HS-5 (cell line): Measurements from ENCODE around the gene VPS16.
A peak's percentile ranks its signal among the peaks of the same experiment; 100 is the strongest.

Experiments used
- DNase-seq: peaks from one replicate; pipeline ENCODE4 v3.0.0-alpha.2; 2012; ENCODE audit warnings: low read depth

VPS16 gene

DNA sequence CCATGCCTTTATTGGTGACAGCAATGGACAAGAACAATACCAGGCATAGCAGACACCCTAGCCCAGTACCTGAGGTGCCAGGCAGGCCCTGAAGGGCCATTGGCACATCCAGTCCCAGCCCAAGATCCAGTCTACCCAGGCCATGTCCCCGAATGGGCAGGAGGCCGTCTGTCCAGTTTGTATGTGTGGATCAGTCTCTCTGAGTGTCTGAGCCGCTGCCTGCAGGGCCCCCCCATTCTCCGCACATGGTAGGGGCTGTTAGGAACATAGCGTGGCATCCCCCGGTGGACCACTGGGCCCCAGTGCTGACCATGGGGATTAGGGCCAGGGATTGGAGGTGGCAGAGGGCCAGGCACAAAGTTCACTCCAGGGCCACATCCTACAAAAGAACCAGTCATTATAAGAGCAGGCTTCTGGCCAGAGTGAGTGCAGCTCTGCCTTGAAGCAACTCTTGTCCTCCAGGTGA, 5.2 kb upstream of the VPS16 start:
- DNase-seq = no peak

DNA sequence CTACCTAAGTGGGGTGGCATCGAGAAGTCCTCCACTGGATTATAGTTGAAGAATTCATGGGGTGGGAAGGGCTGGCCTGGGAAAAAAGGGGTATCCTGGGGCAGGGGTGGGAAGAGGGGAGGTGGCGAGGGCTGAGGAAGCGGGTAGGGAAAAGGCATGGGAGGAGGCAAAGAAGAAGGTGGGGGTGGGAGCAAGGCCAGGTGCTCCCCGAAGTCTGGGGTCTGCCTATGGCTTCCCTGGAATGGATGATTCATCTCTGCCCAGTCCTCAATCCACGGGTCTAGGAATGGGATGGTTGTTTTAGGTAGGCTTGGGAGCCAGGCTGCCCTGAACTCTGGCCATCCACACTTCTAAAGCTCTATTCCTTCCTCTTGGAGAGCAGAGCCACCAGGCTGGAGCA, 4.5 kb upstream of the VPS16 start:
- DNase-seq = no peak

DNA sequence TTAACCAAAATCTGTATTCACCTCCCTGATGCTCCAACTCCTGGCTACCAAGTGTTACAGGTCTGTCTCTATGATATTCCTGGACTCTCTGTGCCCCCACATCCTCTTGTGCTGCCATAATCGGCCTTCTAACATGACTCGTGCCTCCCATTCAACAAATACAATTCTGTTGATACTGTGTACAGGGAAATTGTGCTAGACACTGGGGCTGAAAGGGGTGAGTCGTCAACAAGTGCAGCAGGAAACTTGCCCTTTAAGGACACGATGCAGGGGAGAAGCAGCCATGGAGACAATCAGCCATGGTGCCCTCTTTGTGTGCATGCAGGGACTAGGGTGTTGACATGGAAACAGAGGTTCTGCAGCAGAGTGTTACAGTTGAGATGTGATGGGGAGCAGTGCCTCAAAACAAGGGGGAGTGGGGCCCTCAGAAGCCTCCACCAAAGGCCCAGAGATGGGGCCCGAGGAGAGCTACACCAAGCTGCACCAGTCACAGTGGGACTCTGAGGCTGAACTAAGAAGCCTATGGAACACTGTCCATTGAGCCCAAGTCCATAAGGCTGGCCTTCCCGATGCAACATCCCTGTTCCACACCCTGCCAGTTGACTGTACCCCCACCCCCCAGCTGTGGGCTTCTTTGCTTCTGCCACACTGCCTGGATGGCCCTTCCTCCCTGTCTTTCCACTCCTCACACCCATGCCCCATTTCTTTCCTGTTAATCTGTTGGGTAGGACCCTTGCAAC, 3.2 kb upstream of the VPS16 start:
- DNase-seq = no peak

DNA sequence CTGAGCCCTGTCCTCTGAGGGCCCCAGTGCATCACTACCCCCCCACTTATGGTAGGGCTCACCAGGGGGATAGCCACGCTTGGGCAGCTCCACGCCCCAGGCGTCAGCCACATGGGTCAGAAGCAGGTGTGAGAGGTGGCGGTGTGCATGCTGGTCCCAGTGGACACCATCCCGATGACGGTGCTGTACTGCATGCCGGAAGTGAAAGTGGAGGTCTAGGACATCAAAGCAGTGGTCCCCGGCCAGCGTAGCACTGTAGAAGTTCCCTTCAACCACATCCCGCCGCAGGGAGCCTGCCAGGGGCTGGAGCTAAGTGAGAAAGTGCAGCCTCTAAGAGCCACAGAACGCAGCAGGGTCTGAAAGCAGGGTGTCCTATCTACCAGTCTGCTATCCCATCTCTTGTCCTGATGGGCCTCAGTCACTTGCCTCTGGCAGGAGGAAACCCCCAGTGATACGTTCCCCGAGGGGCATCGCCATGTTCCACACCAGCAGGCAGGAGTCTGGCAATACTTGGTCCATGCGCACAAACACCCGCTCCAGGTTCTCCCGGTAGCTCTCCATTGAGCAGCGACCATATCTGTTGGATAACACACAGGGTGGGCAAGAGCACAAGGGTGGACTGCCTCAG, 2.3 kb upstream of the VPS16 start:
- no peak for DNase-seq

DNA sequence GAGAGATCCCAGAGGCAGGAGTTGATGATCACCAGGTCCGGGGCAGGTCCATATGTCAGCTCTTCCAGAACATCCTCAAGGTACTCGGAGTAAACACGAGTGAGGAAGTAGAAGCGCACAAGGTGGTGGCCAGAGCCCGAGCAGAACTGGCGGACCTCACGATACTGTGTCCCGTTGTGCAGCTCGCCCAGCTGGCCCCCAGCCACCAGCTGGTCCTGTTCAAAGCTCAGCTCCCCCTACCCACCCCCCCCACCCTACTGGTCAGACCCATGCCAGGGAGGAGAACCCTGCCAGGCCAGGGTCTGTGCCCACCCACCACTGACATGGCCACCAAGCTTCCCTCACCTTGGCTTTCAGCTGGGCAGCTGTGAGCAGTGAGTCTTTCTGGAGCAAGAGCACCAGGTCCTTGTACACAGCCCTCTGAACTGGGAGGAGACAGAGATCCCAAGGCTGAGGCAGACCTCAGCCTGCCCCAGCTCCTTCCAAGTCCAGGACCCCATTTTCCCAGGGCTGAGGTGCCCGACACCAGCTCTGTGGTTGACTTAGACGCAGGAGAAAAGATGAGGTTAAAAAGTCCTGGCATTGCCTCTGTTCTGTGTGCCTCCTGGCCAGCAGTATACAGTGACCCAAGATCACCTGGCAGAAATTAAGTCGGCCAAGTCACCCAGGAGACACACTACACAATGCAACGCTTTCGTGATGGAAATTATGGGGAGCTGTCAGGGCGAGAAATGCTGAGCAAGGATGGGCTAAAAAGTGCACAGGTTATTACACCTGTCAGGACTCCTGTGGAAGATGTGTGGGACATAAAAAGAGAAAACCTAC, 1.5 kb upstream of the VPS16 start:
- no peak for DNase-seq

DNA sequence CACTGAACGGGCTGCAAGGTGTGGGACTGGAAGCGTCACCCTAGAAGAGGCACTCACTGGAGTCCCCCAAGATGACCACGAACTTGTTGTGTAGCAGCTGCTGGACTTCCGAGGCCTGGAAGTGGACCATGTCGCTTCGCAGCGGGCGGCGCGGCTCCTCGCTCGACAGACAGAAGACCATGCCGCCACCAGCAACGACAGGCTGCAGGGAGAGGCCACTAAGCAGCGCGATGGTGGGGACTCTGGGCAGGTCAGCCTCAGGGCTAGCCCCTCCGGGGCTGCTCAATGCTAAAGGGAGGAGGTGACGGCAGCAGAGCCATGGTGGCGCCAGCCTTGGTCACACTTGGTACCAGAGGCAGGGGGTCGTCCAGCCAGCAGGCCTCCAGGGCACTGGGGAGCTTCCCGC, 810 bp upstream of the VPS16 start:
- no peak for DNase-seq

DNA sequence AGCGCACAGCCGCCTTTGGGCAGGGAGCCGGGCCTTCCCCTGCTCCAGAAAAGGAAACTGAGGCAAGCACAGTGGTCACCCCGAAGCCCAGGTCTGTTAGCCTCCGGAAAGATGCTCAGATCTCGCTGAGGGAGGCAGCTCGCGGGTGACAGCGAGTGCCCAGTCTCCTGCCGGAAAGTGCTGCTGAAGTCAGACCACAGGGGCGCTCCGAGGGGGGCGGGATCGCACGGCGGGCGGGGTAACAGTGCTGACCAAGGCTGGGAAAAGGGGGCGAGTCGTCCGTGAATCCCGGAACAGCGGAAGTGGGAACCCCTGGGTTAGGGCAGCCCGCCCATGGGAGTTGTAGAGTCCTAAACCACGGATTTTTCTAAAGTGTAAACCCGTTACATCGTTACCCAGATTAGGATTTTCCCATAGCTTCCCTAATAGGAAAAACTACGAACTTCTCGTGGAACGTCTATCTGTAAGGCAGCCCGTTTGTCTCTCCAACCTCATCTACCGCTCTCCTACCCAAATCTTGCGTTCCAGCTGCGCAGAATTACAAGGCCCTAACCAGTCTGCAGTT, 504 bp downstream of the VPS16 start:
- peak; percentile 49 for DNase-seq

DNA sequence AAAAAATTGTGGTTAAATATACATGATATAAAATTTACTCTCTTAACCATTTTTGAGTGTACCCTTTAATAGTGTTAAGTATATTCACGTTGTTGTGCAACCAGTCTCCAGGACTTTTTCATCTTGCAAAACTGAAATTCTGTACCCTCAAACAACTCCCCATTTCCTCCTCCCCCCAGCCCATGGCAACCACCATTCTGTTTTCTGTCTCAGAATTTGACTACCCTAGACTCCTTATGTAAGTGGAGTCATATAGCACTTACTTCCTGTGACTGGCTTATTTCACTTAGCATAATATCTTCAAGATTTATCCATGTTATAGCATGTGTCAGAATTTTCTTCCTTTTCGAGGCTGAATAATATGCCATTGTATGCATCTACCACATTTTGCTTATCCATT, 5.1 kb downstream of the VPS16 start:
- no peak for DNase-seq

DNA sequence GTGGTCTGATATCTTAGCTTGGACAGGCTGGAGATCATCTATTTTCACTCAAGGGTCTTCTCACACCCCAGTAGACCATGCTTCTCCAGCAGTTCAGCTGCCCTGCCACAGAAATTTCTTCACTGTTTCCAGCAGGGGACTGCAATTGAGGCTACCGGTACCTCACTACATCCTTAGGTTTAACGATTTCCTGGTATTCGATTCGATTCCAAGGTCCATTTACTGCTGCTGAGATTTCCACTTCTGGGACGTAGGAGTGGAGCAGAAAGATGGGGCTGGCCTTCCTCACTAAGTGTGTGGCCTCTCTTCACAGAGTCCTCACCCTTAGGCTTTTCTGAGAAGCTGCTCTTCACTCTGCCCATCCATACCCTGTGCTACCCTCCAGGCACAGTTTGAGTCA, 6.2 kb downstream of the VPS16 start:
- no peak for DNase-seq

DNA sequence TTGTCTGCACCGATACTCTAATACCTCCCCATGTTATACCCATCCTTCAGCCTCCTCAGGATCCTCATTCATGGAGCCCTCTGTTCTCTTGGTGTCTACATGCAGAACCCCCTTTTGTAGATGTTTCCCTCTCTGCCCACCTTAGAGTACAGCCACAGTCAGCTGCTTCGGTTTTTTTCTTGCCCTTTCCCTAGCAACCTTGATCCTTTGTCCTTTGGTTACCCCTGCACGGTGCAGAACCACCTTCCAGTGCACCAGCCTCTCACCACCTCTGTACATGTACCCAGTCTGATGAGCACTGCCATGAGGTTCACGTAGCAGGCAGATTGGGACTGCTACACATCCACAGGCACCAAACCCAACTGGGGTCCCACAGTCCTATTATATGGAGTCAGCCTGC, 7.3 kb downstream of the VPS16 start:
- DNase-seq = no peak

DNA sequence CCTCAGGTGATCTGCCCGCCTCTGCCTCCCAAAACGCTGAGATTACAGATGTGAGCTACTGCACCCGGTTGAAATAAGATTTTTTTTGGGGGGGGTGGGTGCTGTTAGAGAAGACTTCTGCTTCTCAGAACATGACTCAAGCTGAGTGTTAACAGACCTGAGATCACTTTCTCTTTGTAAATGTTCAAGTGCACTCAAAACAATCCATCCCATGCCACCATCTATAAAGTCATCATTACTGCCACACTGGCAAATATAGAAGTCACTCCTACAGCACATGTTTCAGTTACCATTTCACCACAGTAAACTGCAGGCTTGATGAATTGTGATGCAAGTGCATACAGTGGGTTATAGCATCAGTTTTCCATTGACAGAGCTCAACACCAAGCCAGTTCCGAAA, 9.0 kb downstream of the VPS16 start:
- DNase-seq = no peak

DNA sequence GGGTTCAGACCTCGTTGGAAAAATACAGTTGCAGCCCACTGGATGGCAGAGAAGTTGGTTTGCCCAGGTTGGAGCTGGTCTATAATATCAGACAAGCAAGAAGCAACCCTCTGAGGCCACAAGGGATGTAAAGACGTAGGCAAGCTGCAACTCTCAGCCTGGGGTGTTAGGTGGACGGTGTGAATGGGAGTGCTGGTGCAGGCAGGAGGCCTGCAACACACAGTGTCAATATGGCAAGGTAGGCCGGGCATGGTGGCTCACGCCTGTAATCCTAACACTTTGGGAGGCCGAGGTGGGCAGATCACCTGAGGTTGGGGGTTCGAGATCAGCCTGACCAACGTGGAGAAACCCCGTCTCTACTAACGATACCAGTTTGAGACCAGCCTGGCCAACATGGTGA, 10.5 kb downstream of the VPS16 start:
- no peak for DNase-seq

DNA sequence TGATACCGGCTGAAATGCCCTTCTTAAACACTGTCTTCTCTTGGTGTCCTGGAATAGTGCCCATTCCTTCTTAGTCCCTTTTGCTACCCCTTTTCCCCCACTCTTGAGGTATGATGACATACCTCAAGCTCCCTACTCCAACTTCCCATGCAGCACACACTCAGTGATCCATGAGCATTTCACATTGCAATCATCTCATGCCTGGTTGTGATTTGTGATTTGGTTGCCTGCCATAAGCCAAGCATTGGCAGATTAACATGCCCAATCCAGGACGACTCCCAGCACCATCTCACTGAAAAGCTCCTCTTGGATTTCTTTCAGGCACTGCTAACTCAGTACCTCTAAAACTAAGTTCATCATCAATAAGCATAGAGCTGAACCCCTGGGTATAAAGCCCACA, 18.0 kb downstream of the VPS16 start:
- no peak for DNase-seq

DNA sequence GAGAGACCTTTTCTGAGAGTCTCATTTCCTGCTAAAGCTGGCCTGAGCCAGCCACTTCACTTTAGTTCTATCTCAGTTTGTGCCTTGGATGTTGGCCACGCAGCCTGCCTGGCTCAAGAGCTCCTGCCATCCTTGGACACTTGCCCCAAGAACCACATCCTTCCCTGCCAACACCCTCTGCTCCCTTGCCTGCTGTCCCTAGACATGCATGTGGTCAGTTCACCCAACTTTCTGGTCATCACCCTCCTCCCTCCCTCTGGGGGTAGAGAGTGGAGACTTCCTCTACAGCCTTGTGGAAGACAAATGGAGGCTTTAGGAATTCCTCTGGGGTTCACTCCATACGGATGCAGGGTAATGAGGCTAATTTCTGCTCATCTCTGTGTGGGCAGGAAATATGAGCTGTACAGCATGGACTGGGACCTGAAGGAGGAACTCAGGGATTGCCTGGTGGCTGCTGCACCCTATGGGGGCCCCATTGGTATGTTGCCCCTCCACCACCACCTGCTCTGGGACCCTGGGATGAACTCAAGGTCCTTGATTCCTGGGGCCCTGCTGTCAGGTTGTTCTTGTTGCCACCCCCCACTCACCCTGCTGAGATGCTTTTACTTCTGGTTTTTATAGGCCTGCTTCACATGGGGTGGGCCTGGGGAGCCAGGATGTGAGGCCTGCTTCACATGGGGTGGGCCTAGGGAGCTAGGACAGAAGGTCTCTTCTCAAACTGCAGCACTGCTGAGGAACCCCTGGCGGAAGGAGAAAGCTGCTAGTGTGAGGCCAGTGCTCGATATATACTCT, 19.0 kb downstream of the VPS16 start:
- no peak for DNase-seq

DNA sequence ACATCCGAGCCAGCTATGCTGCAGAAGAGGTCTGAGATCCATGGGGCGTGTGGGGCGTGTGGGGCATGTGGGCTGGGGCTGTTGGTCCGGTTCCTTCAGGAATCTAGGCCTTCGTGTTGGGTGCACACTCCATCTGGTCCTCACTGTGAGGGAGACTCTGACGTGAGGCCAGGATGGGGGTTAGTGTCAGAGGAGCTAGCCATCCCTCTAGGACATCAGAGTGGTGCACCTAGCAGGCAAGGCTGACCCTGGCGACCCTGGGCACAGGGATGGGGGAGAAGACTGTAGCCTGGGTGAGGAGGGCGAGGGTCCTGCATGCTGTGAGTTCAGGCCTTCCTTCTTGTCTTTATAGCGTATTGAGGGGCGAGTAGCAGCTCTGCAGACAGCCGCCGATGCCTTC, 24.1 kb downstream of the VPS16 start:
- DNase-seq = no peak

DNA sequence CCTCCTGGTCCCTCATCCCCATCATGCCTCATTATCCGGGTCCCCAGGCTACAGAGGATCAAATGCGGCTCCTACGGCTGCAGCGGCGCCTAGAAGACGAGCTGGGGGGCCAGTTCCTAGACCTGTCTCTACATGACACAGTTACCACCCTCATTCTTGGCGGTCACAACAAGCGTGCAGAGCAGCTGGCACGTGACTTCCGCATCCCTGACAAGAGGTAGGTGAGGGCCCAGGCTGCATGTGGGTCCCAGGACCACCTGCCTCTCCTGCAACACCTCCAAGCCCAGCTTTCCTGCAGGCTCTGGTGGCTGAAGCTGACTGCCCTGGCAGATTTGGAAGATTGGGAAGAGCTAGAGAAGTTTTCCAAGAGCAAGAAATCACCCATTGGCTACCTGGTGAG, 24.6 kb downstream of the VPS16 start:
- DNase-seq = no peak

DNA sequence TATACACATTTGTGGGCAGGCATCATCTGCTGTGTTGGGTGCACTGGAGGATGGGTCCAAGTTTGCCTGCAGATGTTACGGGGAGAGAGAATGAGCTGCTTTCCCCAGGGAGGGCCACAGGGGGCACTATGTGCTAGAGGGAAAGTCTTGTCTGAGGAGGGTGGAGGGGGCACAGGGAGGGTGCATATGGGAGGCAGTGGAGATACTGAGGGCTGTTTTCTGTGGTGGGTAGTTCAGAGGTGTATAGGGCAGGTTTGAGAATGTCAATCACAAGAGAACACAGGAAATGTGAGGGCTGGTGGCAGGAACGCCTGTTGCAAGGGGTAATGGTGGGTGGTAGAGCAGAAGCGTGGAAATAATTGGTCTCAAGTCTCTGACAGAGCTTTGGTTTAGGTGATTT, 25.1 kb downstream of the VPS16 start:
- DNase-seq = no peak

DNA sequence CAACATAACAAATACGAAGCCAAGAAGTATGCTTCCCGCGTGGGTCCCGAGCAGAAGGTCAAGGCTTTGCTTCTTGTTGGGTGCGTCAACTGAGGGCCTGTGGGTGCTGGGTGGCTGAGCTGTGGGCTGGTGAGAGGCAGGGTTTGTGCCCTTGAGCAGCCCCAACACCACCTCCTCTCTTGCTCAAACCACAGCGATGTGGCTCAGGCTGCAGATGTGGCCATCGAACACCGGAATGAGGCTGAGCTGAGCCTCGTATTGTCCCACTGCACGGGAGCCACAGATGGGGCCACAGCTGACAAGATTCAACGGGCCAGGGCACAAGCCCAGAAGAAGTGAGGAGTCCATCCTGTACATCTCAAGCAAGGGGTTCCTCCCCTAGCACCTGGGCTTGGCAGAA, 25.7 kb downstream of the VPS16 start:
- DNase-seq = no peak

DNA sequence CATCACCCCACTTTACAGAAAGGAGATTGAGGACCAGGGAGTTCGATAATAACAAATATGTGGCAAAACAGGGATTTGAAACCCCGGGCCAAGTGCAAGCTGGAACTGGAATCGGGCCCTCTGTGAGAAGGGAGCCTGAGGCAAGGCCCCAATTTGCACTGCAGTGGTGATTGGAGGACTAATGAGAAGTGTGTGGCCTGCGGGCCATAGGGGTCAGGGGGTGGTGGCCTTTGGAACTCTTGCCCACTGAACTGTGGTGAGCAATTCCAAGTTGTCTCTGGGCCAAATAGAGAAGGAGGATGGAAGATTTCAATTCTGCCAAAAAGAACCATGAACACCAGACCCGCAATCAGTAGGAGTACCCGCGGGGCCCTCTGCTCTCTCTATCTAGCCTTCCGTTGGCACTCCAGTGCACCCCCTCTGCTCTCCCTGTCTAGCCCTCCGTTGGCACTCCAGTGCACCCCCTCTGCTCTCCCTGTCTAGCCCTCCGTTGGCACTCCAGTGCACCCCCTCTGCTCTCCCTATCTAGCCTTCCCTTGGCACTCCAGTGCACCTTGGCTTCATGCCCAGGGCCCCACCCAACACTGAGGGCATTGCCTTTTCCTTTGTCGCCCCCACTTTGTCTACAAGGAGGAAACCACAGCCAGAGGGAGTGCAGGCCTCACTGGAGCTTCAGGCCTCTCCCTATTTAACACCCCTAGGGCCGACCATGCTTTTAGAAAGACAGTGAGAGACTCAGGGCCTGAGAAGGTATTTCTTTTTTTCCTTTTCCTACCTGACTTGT, 26.7 kb downstream of the VPS16 start:
- no peak for DNase-seq

DNA sequence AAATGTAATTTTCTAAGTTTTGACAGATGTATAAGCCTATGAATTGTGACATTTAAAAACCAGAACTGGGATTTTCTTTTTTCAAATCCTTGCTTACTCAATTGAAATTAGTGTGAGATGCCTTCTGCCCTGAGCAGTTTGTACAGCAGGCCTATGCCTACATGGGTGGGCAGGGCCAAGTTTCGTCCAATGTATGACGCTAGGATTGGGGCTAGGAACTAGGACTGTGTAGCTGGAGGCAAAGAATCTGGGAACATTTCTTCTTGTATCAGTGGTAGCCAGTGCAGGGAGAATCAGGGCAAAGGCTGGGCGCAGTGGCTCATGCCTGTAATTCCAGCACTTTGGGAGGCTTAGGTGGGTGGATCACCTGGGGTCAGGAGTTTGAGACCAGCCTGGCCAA, 28.8 kb downstream of the VPS16 start:
- no peak for DNase-seq

DNA sequence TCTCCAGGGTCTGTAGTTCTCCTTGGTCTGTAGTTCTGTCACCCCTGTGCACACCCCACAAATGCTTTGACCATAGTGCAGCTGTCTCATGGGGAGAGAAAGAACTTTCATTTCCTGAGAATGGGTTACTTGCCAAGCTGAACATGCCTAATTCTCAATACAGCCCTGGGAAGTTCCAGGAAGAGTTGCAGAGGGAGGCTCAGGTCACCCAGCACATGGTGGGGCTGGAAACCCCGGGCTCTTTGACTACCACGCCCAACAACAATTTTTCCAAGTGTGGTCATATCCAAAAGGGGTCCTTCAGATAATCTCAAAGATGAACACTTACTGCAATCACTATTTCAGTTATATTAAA, 30.5 kb downstream of the VPS16 start:
- no peak for DNase-seq
